IMR-90 (cell line): ENCODE results near the gene AKT3. TPM values are rescaled to one million over a fixed set of nuclear protein-coding genes. Genes with fewer than 3 reads are reported as not detected.

Experiments
- ATAC-seq: fragments of 200-7000 bp; cut with Tn5 transposase; 2 replicates; pipeline ENCODE4 v1.9.1; 2020; ENCODE audit warnings: low read depth, mild to moderate bottlenecking, moderate library complexity
- BruUV-seq: library from RNA; stranded (reverse); fragments of 400-500 nt; replicated peaks from 2 replicates; lab custom pipeline; 2021; lab: Mats Ljungman, UMichigan
- CTCF ChIA-PET: fragments of 300-600 bp; formaldehyde crosslinking; extraction: SDS; loops from one replicate; lab custom pipeline; 2021; ENCODE audit warnings: antibody characterized with exemption; lab: Yijun Ruan, JAX
- POLR2A ChIA-PET: fragments of 300-600 bp; sonication (Branson Sonifier 250); formaldehyde crosslinking; loops from one replicate; lab custom pipeline; 2022; ENCODE audit warnings: antibody characterized with exemption; ENCODE audit not compliant: unreplicated experiment; lab: Charles Lee
- DNase-seq: peaks from one replicate; pipeline ENCODE4 v3.0.0; 2013
- H2AFZ ChIP-seq: replicated peaks from 2 replicates; pipeline ENCODE3; 2013; ENCODE audit warnings: low read length, mild to moderate bottlenecking; ENCODE audit not compliant: poor library complexity
- H2AK5ac ChIP-seq: 2 replicates; pipeline ENCODE4 v1.6.1; 2013; ENCODE audit warnings: low read depth, low read length, inconsistent platforms
- H2AK9ac ChIP-seq: replicated peaks from 2 replicates; pipeline ENCODE3; 2013; ENCODE audit warnings: mild to moderate bottlenecking, low read depth, low read length, moderate library complexity; ENCODE audit not compliant: poor library complexity
- H2BK120ac ChIP-seq: 2 replicates; pipeline ENCODE4 v1.6.1; 2013; ENCODE audit warnings: low read depth, low read length, inconsistent platforms
- H2BK15ac ChIP-seq: 3 replicates; pipeline ENCODE4 v1.6.1; 2013; ENCODE audit warnings: low read depth, low read length, inconsistent platforms
- H2BK20ac ChIP-seq: 2 replicates; pipeline ENCODE4 v1.6.1; 2013; ENCODE audit warnings: low read depth, mild to moderate bottlenecking, inconsistent platforms, low read length, moderate library complexity
- H2BK5ac ChIP-seq: 2 replicates; pipeline ENCODE4 v1.6.1; 2013; ENCODE audit warnings: mild to moderate bottlenecking, low read depth, low read length, inconsistent platforms; ENCODE audit not compliant: poor library complexity, severe bottlenecking
- H3K14ac ChIP-seq: replicated peaks from 2 replicates; pipeline ENCODE4 v1.6.1; 2013; ENCODE audit warnings: low read depth, low read length, inconsistent platforms
- H3K18ac ChIP-seq: 2 replicates; pipeline ENCODE4 v1.6.1; 2013; ENCODE audit warnings: low read depth, low read length, control low read depth
- H3K23ac ChIP-seq: 2 replicates; pipeline ENCODE4 v1.6.1; 2013; ENCODE audit warnings: low read depth, low read length, inconsistent platforms
- H3K27ac ChIP-seq: 2 replicates; pipeline ENCODE4 v1.5.1; 2013; ENCODE audit warnings: mild to moderate bottlenecking, control low read depth, low read length; ENCODE audit not compliant: insufficient read depth
- H3K27me3 ChIP-seq: 2 replicates; pipeline ENCODE4 v1.6.1; 2013; ENCODE audit warnings: low read length; ENCODE audit not compliant: control insufficient read depth, insufficient read depth
- H3K36me3 ChIP-seq: 2 replicates; pipeline ENCODE4 v1.6.1; 2013; ENCODE audit warnings: low read length, mixed read lengths; ENCODE audit not compliant: control insufficient read depth, insufficient read depth
- H3K4ac ChIP-seq: 2 replicates; pipeline ENCODE4 v1.6.1; 2013; ENCODE audit warnings: low read depth, low read length, inconsistent platforms
- H3K4me1 ChIP-seq: 2 replicates; pipeline ENCODE4 v1.6.1; 2013; ENCODE audit warnings: low read length, mixed read lengths; ENCODE audit not compliant: control insufficient read depth, insufficient read depth
- H3K4me2 ChIP-seq: 2 replicates; pipeline ENCODE4 v1.6.1; 2013; ENCODE audit warnings: low read depth, mild to moderate bottlenecking, control low read depth, low read length, moderate library complexity
- H3K4me3 ChIP-seq: 2 replicates; pipeline ENCODE4 v1.5.1; 2013; ENCODE audit warnings: low read depth, mild to moderate bottlenecking, control low read depth, low read length, moderate library complexity; ENCODE audit not compliant: insufficient read depth
- H3K56ac ChIP-seq: 2 replicates; pipeline ENCODE4 v1.6.1; 2013; ENCODE audit warnings: low read length, inconsistent platforms; ENCODE audit not compliant: insufficient read depth; ENCODE audit errors: extremely low read depth
- H3K79me1 ChIP-seq, 2 experiments: 2 replicates each; pipeline ENCODE4 v1.6.1; 2013; ENCODE audit warnings: low read length in 2 of 2, inconsistent platforms in 1 of 2, low read depth in 1 of 2
- H3K9ac ChIP-seq: 2 replicates; pipeline ENCODE4 v1.6.1; 2013; ENCODE audit warnings: low read depth, low read length, control low read depth
- H3K9me1 ChIP-seq: 2 replicates; pipeline ENCODE4 v1.6.1; 2013; ENCODE audit warnings: low read length, inconsistent platforms; ENCODE audit not compliant: insufficient read depth
- H3K9me3 ChIP-seq: 2 replicates; pipeline ENCODE4 v1.6.1; 2013; ENCODE audit warnings: low read length; ENCODE audit not compliant: control insufficient read depth, insufficient read depth
- H4K20me1 ChIP-seq: 2 replicates; pipeline ENCODE4 v1.6.1; 2013; ENCODE audit warnings: low read length, inconsistent platforms; ENCODE audit not compliant: insufficient read depth
- H4K5ac ChIP-seq: 2 replicates; pipeline ENCODE4 v1.6.1; 2013; ENCODE audit warnings: mild to moderate bottlenecking, low read depth, low read length, control low read depth
- H4K8ac ChIP-seq, 2 experiments: 2 replicates each; pipeline ENCODE4 v1.6.1; 2013; ENCODE audit warnings: low read depth in 2 of 2, low read length in 2 of 2, control low read depth in 1 of 2, inconsistent platforms in 1 of 2
- H4K91ac ChIP-seq: 2 replicates; pipeline ENCODE4 v1.6.1; 2013; ENCODE audit warnings: low read depth, low read length, inconsistent platforms; ENCODE audit not compliant: insufficient read depth
- BHLHE40 ChIP-seq: fragments of 150-350 bp; IDR thresholded peaks from 2 replicates; pipeline ENCODE4 v1.6.1; 2016; ENCODE audit warnings: mild to moderate bottlenecking, low read depth, low read length
- CEBPB ChIP-seq: IDR thresholded peaks from 2 replicates; pipeline ENCODE4 v1.6.1; 2012; ENCODE audit warnings: low read depth, low read length, improper control_type of control experiment
- FOS ChIP-seq: fragments of 150-350 bp; IDR thresholded peaks from 2 replicates; pipeline ENCODE4 v1.6.1; 2016; ENCODE audit warnings: low read depth, low read length
- MAFK ChIP-seq: IDR thresholded peaks from 2 replicates; pipeline ENCODE4 v1.6.1; 2012; ENCODE audit warnings: low read depth, low read length, improper control_type of control experiment
- MAZ ChIP-seq: IDR thresholded peaks from 2 replicates; pipeline ENCODE4 v1.6.1; 2012; ENCODE audit warnings: low read depth, mild to moderate bottlenecking, low read length, improper control_type of control experiment, moderate library complexity, borderline replicate concordance
- NFE2L2 ChIP-seq: fragments of 150-350 bp; IDR thresholded peaks from 2 replicates; pipeline ENCODE4 v1.6.1; 2016; ENCODE audit warnings: low read depth, mild to moderate bottlenecking, low read length
- POLR2A ChIP-seq: IDR thresholded peaks from 2 replicates; pipeline ENCODE4 v1.6.1; 2012; ENCODE audit warnings: mild to moderate bottlenecking, low read depth, low read length
- RCOR1 ChIP-seq: IDR thresholded peaks from 2 replicates; pipeline ENCODE4 v1.6.1; 2012; ENCODE audit warnings: mild to moderate bottlenecking, low read length, improper control_type of control experiment; ENCODE audit not compliant: insufficient replicate concordance
- RFX5 ChIP-seq: IDR thresholded peaks from 2 replicates; pipeline ENCODE4 v1.8.0; 2012; ENCODE audit warnings: low read depth, mild to moderate bottlenecking, low read length, moderate library complexity
- WGBS, 2 experiments: methylation state at CpG; one replicate each; pipeline versions ENCODE4 v1.1.5 to v1.1.7; 2013; ENCODE audit warnings: missing lambda C conversion rate in 2 of 2; ENCODE audit not compliant: insufficient read length in 1 of 2; ENCODE audit errors: extremely low coverage in 2 of 2; 5-methylcytosine and 5-hydroxymethylcytosine counted together
- dilution Hi-C: fragments of 300-500 bp; cut with HindIII; formaldehyde crosslinking; loops from one replicate; pipeline ENCODE4 v1.14.3; 2018; ENCODE audit warnings: low sequenced_read_pairs; ENCODE audit not compliant: unreplicated experiment
- in situ Hi-C: fragments of 300-500 bp; cut with MboI; formaldehyde crosslinking; loops from 3 replicates; pipeline ENCODE4 v1.14.3; 2019; ENCODE audit warnings: low sequenced_read_pairs, inconsistent platforms, mixed read lengths
- intact Hi-C: fragments of 100-400 bp; cut with micrococcal nuclease; formaldehyde crosslinking; loops from 2 replicates; pipeline ENCODE4 v1.10.0; 2022
- polyA plus RNA-seq, 3 experiments: library from polyadenylated mRNA; depleted of rRNA; stranded (reverse); fragments of >200 nt; gene quantifications; 2 replicates each; pipeline ENCODE4 v1.2.3, GENCODE V29; 2012; ENCODE audit warnings: low replicate concordance in 1 of 3
- total RNA-seq: library from RNA; depleted of rRNA; stranded (reverse); fragments of >200 nt; gene quantifications from 2 replicates; pipeline ENCODE4 v1.2.3, GENCODE V29; 2012

AKT3 gene
- total and polyA plus RNA-seq, 2 of the 4 experiments (the other 2 are of a cell fraction) = 15.2 to 19.4 TPM

DNA sequence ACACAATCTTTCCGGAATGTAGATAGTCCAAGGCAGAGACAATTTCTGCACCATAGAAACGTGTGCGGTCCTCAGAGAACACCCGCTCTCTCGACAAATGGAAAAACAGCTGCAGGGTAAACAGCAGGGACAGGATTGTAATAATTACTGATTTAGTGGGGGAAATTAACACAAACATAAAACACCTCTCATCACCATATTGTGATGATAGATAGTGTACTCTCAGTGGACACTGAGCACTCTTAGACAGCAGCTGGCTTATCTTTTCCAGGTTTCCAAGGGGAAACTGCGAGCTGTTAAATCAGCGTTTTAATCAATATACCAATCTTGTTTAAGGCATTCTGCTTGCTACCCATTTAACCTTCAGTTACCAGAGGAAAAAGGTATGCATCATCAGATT lies 277.1 kb downstream of the AKT3 start:
- TF ChIP-seq FOS (no peak), BHLHE40 (no peak), MAZ (no peak), NFE2L2 (no peak), CEBPB (no peak), POLR2A (no peak), MAFK (no peak), RFX5 (no peak), RCOR1 (no peak)
- whole genome bisulfite sequencing, 2 experiments = no CpG with 5 or more reads among the region's 7 CpGs

More for the DNA sequence above, 277.1 kb downstream of the AKT3 start:
- ChIA-PET POLR2A (no interaction called here), CTCF (no interaction called here)
- Histone ChIP-seq H4K91ac (no peak overlapping the region), H3K4me3 (no peak overlapping the region), H3K79me1 (peaks cover 3 to 4% of the 10 kb centered on the region in 2 experiments; a peak in 2 of 4 replicates), H3K4me1 (peaks cover 2% of the 10 kb centered on the region), H3K36me3 (no peaks in the 10 kb centered on the region), H2BK20ac (no peak overlapping the region), H4K20me1 (no peaks in the 10 kb centered on the region; the same call in 1 of the 2 replicates), H3K9me1 (no peaks in the 10 kb centered on the region), H4K8ac (no peak overlapping the region), H3K27ac (no peak overlapping the region), H2BK5ac (no peak overlapping the region), H3K27me3 (no peaks in the 10 kb centered on the region), H3K14ac (no peak overlapping the region), H2BK120ac (no peak overlapping the region), H3K4ac (no peak overlapping the region), H4K5ac (no peak overlapping the region), H3K18ac (no peak overlapping the region), H2AK5ac (no peak overlapping the region), H3K9me3 (peaks cover 2% of the 10 kb centered on the region; the same call in 1 of the 2 replicates), H2AFZ (no peak overlapping the region), H3K9ac (no peak overlapping the region), H2BK15ac (no peak overlapping the region), H3K23ac (no peak overlapping the region), H3K56ac (no peak overlapping the region), H2AK9ac (no peak overlapping the region), H3K4me2 (no peak overlapping the region)
- no peak for DNase-seq
- ATAC-seq = no peak
- intact Hi-C loops (no loop called here), dilution Hi-C loops (no loop called here), in situ Hi-C loops (no loop called here)
- no TSS peak for BruUV-seq
